HFFc6 (cell line): ENCODE measurements around the gene TCHP. TPM values are rescaled to one million over a fixed set of nuclear protein-coding genes. Genes with fewer than 3 reads are reported as not detected.
A peak's percentile ranks its signal among the peaks of the same experiment; 100 is the strongest.
"Not testable (repeated sequence)": the region's sequence is repeated elsewhere in the genome, so short reads cannot be mapped to it uniquely, and the experiment has no call there.

Source experiments
- DNase-seq: peaks from one replicate; pipeline ENCODE4 v3.0.0-alpha.2; 2018
- H3K27ac Mint-ChIP-seq: 2 replicates; pipeline ENCODE4 v1.8.0; 2020; ENCODE audit warnings: mild to moderate bottlenecking, mixed read lengths
- H3K27me3 Mint-ChIP-seq: 2 replicates; pipeline ENCODE4 v1.8.0; 2021; ENCODE audit warnings: mild to moderate bottlenecking, moderate library complexity, mixed read lengths; ENCODE audit not compliant: insufficient read depth
- H3K36me3 Mint-ChIP-seq: 2 replicates; pipeline ENCODE4 v1.8.0; 2021; ENCODE audit warnings: low read depth, mixed read lengths
- H3K4me1 Mint-ChIP-seq: 2 replicates; pipeline ENCODE4 v1.8.0; 2020; ENCODE audit warnings: low read depth, mixed read lengths
- H3K4me3 Mint-ChIP-seq: 2 replicates; pipeline ENCODE4 v1.8.0; 2020; ENCODE audit warnings: mild to moderate bottlenecking, moderate library complexity, mixed read lengths
- H3K9me3 Mint-ChIP-seq: 2 replicates; pipeline ENCODE4 v1.8.0; 2020; ENCODE audit warnings: mild to moderate bottlenecking, mixed read lengths
- CTCF ChIP-seq: fragments of 200-600 bp; sonication (generic); IDR thresholded peaks from 2 replicates; pipeline ENCODE4 v1.5.0; 2021; ENCODE audit warnings: antibody characterized with exemption, mild to moderate bottlenecking
- long read RNA-seq: library from polyadenylated mRNA; unstranded; transcript quantifications from one replicate; pipeline ENCODE4 v2.0.0, GENCODE V29; 2019
- total RNA-seq, 6 experiments: library from RNA; stranded (reverse); fragmentation: NEBNext Ultra II Directional; extraction: Animal tissue kit (Norgen Biotek cat#: 25700); gene quantifications; 2 replicates in 1 of 6; 3 replicates in 5 of 6; pipeline ENCODE4 v1.2.3, GENCODE V29; 2021

TCHP gene
- 10 to 100 TPM; 15.0 to 21.0 (median 18.2) TPM for total RNA-seq
- long read RNA-seq, transcript TCHP-202 (13 exons, 3,090 nt): major isoform, 6 of 18 reads
- long read RNA-seq, partial matches to known transcripts: 9 of 18 reads
- long read RNA-seq, other reads (novel, unspliced or antisense): 3 of 18 reads

- DNase-seq: peak; percentile 82
- H3K27ac Mint-ChIP-seq: peak within 1 kb of the TSS; percentile 95
- H3K36me3 Mint-ChIP-seq: peaks cover 10% of the 10 kb centered on the region
- TF ChIP-seq CTCF: peak; percentile 56
- H3K9me3 Mint-ChIP-seq: no peaks in the 10 kb centered on the region
- H3K4me3 Mint-ChIP-seq: peak within 1 kb of the TSS; percentile 90
- H3K4me1 Mint-ChIP-seq: peaks cover 29% of the 10 kb centered on the region
- H3K27me3 Mint-ChIP-seq: no peaks in the 10 kb centered on the region
Measured at GRCh38 chr12:109899783-109900751, at the start of gene TCHP. Gene TCHP, plus strand, starts transcription at chr12:109900274. Its CDS starts 2,753 bp downstream, at chr12:109903027.

- DNase-seq, H3K27me3 Mint-ChIP-seq, H3K4me1 Mint-ChIP-seq, H3K36me3 Mint-ChIP-seq, H3K9me3 Mint-ChIP-seq, H3K4me3 Mint-ChIP-seq, H3K27ac Mint-ChIP-seq: not testable (repeated sequence)
Measured at GRCh38 chr12:109850518-109850917, 49.6 kb upstream of the TCHP start.

- no peaks in the 10 kb centered on the region for H3K9me3 Mint-ChIP-seq
- H3K4me3 Mint-ChIP-seq: no peak overlapping the region
- DNase-seq: no peak
- no peaks in the 10 kb centered on the region for H3K4me1 Mint-ChIP-seq
- no peak overlapping the region for H3K27ac Mint-ChIP-seq
- H3K27me3 Mint-ChIP-seq: no peaks in the 10 kb centered on the region
- H3K36me3 Mint-ChIP-seq: no peaks in the 10 kb centered on the region; the same call in 1 of the 2 replicates
- no peak for TF ChIP-seq CTCF
Measured at GRCh38 chr12:109855377-109855776, 44.7 kb upstream of the TCHP start.

- H3K27ac Mint-ChIP-seq: no peak overlapping the region
Measured at GRCh38 chr12:109857715-109858114, 42.4 kb upstream of the TCHP start.

GRCh38 chr12:109858764-109859163 lies 41.3 kb upstream of the TCHP start:
- no peak for TF ChIP-seq CTCF
- Mint-ChIP-seq H3K36me3 (no peaks in the 10 kb centered on the region), H3K4me1 (peaks cover 16% of the 10 kb centered on the region), H3K27me3 (no peaks in the 10 kb centered on the region), H3K4me3 (no peak overlapping the region), H3K27ac (no peak overlapping the region), H3K9me3 (no peaks in the 10 kb centered on the region)
- no peak for DNase-seq

More at GRCh38 chr12:109857715-109858114, 42.4 kb upstream of the TCHP start:
- Mint-ChIP-seq H3K4me3 (no peak overlapping the region), H3K4me1 (peaks cover 9% of the 10 kb centered on the region; the same call in 1 of the 2 replicates), H3K9me3 (no peaks in the 10 kb centered on the region), H3K27me3 (no peaks in the 10 kb centered on the region), H3K36me3 (no peaks in the 10 kb centered on the region)
- no peak for DNase-seq
- no peak for TF ChIP-seq CTCF

- Mint-ChIP-seq H3K4me1 (peaks cover 30% of the 10 kb centered on the region), H3K9me3 (no peaks in the 10 kb centered on the region), H3K27me3 (peaks cover 2% of the 10 kb centered on the region; the same call in 1 of the 2 replicates), H3K4me3 (no peak overlapping the region), H3K36me3 (no peaks in the 10 kb centered on the region), H3K27ac (no peak overlapping the region)
- no peak for TF ChIP-seq CTCF
- DNase-seq: no peak
Measured at GRCh38 chr12:109860977-109861376, 39.1 kb upstream of the TCHP start.
